Stimulated activated naive CD4-positive, alpha-beta T cell (primary cell): Measurements from ENCODE around the gene FHL3.
A peak's percentile ranks its signal among the peaks of the same experiment; 100 is the strongest.
"Not testable (repeated sequence)": the region's sequence is repeated elsewhere in the genome, so short reads cannot be mapped to it uniquely, and the experiment has no call there.

Source experiments
- DNase-seq, 6 experiments: peaks; one replicate each; lab custom pipeline; 2025; lab: John Stamatoyannopoulos, UW

FHL3 gene

DNA sequence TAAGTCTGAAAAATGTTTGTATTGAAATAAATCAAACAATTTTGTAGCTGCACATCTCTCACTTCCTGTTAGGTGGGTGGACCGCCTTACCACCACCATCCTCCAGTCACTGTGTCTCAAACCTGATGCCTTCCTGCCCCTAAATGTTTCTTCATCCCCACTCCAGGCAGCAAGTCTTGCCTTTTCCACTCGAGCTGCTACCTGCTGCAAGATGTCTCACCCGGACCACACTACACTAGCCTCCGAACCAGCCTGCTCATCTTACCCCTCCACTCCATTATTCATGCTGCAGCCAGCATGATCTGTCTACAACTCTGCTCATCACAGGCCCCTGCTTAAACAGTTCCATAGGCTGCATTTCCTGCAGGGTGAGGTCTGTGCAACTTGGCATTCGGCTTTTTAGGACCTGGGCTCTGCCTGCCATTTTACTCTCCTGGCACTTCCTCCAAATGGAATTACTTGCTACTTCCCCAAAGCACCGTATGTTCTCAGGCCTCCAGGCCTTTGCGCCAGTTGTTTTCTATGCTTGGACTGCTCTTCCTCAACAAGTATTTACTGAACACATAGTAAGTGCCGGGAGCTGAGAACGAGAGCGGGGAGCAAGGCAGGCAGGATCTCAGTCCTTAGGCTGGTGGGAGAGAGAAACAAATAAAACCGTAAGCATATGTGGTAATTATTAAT, 10.3 kb downstream of the FHL3 start:
- peak in 2 of 6 experiments; percentile 23 to 30 for DNase-seq

DNA sequence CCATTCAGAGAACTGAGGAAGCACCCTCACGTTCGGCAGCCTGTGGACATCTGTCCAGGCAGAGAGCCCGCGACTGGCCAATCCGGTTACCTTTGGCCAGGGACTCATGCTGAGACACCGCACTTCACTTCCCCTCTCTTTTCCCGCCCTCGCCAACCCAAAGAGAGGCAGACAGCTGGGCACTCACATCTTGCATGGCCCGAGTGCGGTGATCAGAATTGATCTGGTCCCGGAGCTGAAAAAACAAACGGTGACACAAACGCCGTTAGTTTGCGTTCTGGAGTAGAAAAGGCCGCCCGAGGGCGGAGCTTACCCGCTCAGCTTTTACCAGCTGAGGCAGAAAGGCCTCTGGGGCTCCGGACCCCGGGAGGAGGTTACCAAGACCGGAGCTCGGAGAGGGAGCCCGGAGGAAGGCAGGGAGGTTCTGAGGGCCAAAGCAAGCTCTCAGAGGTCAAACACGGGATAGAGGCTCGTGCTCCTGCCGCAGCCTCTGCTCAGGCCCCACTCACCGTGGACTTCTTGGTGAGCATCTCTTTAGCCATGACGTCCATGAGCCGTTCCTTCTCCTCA, 15.9 kb downstream of the FHL3 start:
- DNase-seq, result peak in 4 of 6 experiments; percentile 34 to 55 (median 46)

DNA sequence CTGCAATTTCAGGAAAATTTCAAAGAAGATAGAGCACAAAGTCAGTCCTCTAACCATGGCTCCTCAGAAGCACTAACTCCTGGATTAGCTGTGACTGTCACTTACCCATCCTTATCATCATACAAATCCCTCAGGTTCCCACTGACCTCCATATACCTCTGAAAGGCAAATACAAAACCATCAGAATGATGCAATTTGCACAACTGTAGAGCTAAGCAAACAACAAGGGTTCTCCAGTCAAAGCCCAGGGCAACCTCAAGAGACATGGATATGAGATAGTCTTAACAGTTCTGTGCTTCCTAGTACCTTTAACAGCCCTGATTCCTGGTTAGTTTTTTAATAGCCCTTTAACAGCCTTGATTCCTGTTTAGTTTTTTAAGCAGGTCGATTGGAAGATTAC, 17.6 kb downstream of the FHL3 start:
- DNase-seq, result no peak

DNA sequence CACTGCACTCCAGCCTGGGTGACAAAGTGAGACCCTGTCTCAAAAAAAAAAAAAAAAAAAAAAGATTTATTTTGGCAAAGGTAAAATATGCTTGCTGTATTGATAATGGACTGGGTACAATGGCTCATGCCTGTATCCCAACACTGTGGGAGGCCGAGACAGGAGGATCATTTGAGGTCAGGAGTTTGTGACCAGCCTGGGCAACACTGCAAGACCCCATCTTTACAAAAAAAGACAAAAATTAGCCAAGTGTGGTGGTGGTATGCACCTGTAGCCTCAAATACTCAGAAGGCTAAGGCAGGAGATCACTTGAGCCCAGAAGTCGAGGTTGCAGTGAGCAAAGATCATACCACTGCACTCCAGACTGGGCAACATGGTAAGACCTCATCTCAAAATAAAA, 21.8 kb downstream of the FHL3 start:
- DNase-seq, result no peak

DNA sequence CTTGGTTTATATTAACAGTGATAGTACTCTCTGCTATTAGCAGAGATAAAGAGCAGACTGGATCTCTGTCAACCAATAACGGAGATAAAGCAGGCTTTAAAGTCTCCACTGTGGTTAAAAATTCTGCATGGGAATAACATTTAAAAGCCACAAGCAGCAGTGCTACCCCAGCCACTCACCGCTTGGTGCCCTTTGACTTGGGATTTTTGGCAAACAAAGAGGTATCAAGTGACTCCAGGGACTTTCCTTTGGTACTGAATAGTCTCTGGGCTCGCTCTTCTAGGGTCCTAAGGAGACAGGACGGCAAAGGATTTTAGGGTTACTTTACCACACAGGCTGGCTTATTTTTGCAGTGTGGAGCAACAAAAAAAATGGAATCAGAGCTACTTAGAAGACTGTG, 26.8 kb downstream of the FHL3 start:
- no peak for DNase-seq

DNA sequence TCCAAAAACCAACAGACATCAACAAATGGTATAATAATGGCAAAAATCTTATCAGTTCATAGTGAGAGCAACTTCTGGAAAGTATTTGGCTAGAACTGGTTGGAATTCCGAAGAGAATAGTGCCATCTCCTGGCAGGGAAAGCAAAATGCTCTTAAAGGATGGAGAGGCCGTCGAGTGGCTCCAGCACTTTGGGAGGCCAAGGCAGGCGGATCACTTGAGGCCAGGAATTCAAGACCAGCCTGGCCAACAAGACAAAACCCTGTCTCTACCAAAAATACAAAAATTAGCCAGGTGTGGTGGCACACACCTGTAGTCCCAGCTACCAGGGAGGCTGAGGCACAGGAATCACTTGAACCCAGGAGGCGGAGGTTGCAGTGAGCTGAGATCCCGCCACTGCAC, 30.2 kb downstream of the FHL3 start:
- DNase-seq, result peak in 1 of 6 experiments; percentile 5

DNA sequence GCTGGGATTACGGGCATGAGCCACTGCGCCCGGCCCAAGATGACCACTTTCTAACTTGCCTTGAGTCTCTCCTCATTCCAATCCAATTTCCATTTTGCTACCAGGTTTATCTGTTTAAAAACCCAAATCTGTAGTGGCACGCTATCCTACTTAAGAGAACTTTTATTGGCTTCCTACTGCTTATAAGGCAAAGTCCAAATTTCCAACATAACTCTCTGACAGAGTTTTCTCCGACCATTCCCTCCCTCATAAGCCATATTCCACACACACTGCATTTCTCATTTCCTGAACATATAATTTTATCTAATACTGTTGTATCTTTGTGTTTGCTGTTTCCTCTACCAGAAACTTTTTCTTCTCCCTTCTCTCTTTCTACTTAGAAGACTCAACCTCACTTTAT, 30.7 kb downstream of the FHL3 start:
- no peak for DNase-seq

DNA sequence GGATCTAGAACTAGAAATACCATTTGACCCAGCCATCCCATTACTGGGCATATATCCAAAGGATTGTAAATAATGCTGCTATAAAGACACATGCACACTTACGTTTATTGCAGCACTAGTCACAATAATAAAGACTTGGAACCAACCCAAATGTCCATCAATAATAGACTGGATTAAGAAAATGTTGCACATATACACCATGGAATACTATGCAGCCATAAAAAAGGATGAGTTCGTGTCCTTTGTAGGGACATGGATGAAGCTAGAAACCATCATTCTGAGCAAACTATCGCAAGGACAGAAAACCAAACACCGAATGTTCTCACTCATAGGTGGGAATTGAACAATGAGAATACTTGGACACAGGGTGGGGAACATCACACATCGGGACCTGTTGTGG, 31.6 kb downstream of the FHL3 start:
- DNase-seq, result not testable (repeated sequence)

DNA sequence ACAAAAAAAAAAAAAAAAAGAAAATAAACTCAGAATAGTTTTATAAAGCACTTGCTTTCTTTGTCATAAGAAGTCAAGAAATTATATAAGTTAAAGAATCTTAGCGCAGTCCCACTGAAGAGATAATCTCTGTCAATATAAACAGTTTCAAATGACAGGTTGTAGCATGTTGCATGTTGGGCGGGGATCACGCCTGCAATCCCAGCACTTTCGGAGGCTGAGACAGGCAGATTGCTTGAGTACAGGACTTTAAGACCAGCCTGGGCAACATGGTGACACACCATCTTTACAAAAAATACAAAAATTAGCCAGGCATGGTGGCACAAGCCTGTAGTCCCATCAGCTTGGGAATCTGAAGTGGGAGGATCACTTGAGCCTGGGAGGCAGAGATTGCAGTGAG, 40.0 kb downstream of the FHL3 start:
- no peak for DNase-seq

DNA sequence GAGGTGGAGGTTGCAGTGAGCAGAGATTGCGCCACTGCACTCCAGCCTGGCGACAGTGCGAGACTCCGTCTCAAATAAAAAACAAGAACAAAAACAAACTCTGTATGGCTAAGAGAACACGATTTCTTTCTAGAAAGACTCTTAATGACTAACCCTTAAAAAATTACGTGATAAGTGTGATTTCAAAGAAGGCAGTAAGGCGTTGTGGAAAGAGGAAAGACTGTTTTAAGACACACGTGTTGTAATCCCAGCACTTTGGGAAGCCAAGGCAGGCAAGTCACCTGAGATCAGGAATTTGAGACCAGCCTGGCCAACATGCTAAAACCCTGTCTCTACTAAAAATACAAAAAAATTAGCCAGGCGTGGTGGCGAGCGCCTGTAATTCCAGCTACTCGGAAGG, 41.2 kb downstream of the FHL3 start:
- not testable (repeated sequence) for DNase-seq

DNA sequence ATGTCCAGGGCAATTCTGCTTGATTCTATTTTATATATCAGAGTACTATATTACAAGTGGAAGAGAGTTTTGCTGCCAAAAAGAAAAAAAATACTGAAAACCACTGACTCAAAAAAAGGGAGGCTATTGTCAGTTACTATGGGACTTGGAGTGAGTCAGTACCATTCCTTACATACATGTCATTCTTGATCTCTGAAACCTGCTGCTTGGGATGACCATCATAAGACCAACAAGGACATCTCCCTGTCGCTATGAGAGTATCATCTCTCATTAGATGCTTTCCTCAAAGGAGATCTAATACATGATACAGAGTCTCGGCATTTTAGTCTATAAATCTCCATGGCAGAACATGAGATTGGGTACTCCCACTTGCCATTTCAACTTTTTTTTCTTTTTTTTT, 46.6 kb downstream of the FHL3 start:
- DNase-seq, result no peak

DNA sequence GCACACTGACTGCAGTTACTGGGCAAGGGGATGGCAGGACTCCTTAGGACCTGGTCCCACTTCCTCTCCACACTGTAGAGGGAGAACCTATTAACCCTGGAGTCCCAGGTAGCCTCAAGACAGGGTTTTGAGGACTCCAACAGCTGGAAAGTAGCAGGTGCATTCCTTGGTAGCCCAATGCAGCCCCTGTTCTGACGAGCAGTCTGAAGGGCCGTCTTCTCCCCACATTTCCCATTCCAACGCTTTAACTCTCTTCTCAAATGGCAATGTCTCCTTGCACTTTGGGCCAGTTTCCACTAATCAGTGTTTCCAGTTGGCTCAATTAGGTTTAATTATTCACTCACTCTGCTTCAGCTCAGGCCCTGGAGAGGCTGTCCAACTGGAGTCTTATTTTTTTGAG, 49.6 kb downstream of the FHL3 start:
- no peak for DNase-seq

DNA sequence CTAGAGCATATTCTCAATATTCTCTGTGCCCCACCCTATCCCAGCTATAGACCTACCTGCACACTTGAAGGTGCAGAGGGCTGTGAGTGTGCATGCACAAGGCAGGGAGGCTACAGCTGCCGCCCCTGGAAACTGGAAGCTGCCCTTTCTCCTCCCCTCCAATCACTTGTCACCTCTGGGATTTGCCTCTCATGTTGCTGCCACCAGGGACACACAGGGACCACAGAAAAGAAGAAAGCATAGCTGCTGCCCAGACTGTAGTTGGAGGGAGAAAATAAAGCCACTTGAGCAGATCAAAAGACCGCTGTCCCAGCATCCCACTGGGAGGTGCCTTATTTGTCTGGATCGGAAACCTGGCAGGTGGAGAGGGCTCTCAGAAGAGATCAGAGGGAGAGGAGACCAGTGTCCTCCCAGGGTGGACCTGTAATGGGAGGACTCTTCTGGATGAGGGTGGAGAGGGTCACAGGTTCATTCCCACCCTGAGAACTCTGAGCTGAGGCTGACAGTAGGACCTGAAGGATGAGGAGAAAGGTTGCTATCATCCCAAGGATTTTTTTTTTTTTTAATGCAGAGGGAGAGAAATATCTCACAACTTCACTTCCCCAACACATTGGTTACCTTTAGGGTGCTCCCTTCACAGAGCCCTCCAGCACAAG, 50.9 kb downstream of the FHL3 start:
- DNase-seq, result no peak

DNA sequence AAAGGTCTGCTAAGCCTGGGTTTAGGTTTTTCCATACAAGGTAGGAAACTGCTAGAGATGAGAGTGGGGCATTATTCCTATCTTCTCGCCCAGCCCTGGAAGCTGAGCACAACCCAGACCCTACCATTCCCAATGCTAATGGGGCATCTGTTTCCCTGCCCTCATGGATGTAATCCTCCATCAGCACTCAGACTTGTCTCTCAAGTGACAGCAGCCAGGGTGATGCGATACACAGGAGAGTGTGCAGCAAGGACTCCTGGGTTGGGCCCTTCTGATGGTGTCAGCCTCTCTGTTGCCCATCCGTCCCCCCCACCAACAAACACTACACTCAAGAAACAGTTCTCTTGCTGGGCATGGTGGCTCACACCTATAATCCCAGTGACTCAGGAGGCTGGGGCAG, 52.6 kb downstream of the FHL3 start:
- no peak for DNase-seq

DNA sequence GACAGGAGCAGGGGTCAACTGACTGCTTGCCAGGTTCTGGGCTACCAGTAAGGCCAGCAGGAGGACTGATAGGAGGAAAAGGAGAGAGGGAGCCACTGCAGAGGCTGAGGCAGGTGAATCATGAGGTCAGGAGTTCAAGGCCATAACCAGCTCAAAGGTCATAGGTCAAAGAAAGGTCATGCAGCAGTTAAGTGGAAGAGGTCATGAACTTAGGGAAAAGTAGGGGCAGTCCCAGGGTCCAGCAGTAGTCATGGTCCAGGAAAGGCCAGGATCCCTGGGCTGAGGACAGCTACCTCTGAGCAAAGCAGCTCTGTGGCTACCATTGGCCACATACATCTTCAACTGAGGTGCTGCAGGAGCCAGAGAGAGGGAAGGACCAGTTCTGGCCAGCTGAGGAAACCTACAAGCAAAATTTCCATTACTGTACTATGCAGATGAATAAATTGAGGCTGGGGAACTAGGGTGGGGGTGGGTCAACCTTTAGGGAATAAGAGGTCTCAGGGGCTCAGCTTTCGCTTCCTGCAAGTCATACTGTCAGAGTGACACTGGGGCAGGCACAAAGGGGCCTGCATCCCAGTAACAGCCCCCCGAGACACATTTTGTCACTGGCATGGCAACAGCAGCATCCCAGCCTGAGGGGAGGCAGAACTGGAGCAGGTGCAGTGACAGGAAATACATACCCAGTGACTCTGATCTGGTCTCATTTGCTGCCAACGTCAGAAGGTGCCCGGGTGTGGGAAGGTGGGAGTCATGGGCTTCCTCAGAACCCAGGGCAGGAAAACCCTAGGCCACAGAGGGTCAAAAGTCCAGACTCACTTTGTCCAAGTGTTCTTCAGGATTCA, 53.3 kb downstream of the FHL3 start:
- no peak for DNase-seq

DNA sequence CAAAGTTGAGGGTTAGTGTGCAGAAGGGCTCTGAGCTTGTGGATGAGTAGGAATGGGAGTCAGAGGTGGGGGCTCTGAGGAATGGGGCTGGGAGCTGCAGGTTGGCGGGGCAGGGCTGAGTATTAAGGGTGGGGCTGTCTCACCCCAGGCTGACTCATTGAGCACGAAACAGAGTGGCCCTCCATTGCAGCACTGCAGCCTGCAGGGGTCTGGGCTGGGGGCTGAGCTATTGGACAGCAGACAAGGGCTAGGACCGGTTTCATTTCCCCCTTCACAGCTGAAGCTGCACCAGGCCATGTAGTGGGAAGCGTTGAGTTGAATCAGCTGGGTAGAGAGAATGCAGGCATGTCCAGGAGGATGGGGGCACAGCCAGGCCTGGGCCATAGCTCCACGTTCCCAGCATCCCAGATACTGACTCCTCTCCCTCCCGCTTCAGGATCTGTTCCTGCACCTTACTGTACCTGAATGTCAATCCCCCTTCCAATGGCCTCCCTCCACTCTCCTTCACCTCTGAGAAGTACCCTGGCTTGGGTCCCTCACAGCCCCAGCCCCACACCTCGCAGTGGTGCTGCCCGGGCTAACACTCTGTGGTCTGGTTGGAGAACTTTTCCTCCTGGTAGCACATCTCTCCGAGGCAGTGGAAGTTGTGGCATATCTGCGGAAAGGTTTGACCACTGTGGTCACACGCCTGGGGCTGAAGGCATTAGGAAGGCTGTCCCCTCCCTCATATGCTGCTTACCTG, 54.1 kb downstream of the FHL3 start:
- DNase-seq, result no peak

DNA sequence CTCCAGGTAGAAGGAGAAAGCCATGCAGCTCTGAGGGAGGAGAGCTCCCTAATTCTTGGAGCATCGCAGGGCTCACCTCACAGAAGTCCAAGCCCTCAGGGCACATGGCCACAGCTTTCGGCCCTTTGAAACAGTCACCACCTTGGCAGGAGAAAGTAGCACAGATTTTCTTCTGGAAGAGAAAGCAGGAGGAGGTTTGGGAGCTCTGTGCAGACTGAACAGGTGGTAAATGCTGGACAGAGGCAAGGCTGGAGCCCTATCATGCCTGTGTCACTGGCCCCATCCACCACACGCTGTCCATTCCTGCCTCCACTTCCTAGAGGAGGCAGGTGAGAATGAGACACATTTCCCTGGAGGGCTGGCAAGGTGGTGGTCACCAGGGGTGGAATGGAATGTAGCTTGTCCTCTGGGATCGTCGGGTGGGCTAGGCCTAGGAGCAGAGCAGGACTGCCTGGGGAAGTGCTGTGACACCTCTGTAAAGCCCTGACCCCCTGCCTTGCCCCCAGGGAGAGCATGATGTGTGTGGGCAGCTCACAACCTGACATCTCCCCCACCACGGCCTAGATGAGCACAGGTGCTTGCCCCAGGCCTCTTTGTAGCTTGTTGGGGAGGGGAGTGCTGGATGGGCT, 55.7 kb downstream of the FHL3 start:
- no peak for DNase-seq

DNA sequence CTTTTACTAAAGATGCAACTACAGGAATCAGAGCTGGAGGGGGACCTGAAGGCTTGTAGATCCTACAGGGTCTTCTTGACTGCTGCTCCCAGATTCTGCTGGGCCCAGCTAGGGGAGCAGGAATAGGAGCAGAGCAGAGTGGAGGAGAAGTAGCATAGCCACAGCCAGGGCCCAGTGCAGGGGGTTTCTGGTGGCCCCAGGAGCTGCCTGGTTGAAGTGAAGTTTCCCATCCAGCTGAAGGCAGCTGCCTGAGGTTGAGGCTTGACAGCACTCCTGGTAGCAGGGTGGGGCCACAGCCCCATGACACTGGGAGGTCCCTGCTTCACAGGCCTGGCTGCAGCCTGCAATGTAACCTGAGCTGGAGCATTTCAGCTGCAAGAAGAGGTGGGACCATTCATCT, 56.5 kb downstream of the FHL3 start:
- DNase-seq, result no peak

DNA sequence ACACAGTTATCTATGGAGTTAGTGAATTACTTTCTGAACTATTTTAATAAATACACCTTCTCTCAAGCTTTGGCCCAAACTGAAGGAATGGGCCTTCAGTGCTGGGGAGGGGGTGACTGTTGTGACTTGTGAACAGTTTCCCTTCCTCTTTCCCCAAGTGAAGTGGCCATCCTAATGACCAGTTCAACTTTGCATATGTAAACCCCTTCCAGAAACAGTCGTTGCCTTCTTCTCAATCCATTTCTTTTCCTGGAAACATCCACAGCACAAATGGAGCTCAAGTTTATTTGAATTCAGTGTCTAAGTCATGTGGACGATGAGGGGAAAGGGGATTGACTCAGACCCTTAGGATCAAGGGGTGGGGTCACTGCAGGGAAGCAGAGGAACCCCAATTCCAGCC, 57.1 kb downstream of the FHL3 start:
- DNase-seq, result no peak

DNA sequence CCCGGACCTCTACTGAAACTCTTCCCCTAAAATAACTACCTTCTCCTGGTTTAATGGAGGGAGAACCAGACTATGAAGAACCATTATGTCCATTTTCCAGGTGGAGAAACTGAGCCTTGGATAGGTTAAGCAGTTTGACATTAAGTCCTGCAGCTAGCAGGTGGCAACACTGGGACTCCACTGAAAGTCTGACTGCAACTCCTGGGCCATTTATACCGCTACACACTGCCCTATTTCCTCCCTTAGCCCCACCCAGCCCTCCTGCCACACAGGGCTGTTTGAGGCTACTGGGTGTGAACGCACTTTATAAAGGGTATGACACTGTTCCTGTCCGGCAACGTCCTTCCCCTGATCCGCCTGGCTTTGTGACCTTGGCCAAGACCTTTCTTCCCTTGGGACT, 58.0 kb downstream of the FHL3 start:
- DNase-seq, result no peak
